Retinal pigment epithelial cell (primary cell): ENCODE results near the gene ZNF827.

Source experiments
- DNase-seq: peaks from one replicate; pipeline ENCODE4 v3.0.0-alpha.2; 2010; ENCODE audit warnings: low read depth
- H3K4me3 ChIP-seq: 2 replicates; pipeline ENCODE4 v1.5.1; 2011; ENCODE audit warnings: mild to moderate bottlenecking, low read length, control low read depth, moderate library complexity
- TF ChIP-seq, protein P1 (sequence below): conservative IDR thresholded peaks from 2 replicates; pipeline ENCODE4 v1.5.1; 2011; ENCODE audit warnings: low read depth, low read length, control low read depth, inconsistent platforms

Gene ZNF827

DNA sequence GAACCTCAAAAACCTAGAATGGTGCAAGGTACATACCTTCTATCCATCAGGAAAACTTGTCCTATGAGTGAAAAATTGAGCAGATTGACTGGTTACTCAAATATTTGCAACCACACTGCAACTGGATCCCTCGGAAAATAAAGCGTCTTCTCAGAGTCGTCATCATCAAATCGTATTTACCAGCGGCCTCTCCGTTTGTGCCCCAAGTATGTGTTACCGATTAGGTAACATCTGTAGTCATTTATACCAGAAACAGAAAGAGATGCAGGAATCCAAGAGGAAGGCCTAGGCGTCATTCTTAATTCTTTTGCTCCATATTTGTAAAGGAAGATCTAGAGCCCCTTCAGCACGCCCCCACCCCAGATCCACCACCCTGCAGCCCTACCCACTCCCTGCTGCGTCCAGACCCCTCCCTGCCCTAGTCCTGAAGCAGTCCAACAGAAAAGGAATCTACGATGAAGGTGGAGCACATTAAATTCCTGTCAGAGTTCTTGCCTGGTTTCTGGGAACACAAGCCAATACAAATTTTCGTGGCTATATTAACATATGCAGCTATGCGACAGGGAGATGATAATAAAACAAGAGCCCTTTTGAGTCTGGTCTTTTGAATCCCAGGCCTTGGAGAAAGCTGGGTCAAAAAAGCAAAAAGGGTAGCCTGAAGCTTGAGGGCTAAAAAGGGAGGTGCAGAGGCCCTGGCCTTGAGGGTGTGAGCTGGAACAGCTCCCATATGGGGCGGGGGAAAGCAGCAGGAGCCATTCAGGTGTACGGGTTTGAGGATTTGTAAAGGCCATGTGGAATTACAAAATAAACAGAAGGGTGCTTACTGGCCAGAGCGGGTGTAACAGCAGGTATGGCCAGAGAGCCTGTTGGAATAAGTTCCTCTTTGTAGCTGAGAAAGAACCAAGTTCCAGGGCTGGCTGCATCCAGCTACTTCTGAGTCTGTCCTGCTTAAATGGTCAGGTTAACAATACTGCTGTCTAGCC, 77.0 kb downstream of the ZNF827 start:
- DNase-seq = no peak

DNA sequence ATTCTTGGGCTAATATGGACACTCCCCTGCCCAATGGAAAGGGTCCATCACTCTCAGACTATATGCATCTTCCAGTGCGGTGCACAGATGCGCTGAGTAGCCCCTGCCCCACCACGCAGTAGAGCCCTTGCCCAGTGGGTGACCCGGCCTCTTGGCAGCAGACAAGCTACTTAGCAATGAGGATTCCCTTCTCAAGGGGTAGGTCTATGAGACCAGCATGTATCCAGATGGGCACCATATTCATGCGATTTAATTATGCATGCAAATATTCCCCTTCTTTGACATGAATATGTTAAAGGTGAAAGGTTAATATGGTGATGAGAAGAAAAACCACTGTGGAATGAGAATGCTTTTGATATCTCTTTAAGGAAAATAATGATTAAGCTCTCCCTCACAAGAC, 77.7 kb downstream of the ZNF827 start:
- DNase-seq = no peak
- TF ChIP-seq, protein P1, sequence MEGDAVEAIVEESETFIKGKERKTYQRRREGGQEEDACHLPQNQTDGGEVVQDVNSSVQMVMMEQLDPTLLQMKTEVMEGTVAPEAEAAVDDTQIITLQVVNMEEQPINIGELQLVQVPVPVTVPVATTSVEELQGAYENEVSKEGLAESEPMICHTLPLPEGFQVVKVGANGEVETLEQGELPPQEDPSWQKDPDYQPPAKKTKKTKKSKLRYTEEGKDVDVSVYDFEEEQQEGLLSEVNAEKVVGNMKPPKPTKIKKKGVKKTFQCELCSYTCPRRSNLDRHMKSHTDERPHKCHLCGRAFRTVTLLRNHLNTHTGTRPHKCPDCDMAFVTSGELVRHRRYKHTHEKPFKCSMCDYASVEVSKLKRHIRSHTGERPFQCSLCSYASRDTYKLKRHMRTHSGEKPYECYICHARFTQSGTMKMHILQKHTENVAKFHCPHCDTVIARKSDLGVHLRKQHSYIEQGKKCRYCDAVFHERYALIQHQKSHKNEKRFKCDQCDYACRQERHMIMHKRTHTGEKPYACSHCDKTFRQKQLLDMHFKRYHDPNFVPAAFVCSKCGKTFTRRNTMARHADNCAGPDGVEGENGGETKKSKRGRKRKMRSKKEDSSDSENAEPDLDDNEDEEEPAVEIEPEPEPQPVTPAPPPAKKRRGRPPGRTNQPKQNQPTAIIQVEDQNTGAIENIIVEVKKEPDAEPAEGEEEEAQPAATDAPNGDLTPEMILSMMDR = no peak
- H3K4me3 ChIP-seq = no peak overlapping the region

More for the DNA sequence above, 77.0 kb downstream of the ZNF827 start:
- H3K4me3 ChIP-seq = no peak overlapping the region
- TF ChIP-seq, protein P1 = no peak

DNA sequence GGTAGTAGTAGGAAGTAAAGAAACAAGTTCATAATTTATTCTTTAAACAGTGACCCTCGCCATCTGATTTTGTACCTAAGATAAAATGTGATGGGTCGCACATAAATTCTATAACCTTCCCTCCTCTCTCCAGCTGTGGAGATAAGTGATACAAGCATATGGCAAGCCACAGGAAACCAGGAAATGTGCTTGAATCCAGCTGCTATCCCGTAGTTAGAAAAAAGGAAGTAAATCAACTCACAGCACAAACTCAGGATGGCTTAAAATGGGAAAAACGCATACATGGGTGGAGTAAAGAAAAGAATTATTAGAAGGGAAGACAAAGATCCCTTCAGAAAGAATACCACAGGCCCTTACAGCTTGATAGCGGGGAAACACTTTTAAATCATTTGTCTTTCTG, 78.2 kb downstream of the ZNF827 start:
- no peak for DNase-seq
- TF ChIP-seq, protein P1 = no peak
- H3K4me3 ChIP-seq = no peak overlapping the region

DNA sequence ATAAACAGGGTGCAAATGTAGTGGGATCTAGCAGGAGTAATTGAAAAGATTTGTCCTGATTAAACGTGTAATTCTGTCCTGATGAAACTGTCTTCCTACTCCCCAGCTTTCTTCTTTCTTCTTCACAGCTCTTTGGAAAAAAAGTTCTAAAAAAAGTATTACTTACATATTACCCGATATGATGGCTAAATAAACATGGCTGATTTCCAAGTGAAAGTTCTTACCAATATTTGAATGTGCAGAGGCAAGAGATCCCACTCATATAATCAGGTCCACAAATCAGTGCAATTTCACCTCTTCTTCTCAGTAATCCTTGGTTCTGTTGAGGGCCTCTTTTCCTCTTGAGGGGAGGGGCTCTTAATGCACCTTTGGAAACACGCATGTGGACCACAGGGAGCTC, 78.7 kb downstream of the ZNF827 start:
- no peak overlapping the region for H3K4me3 ChIP-seq
- TF ChIP-seq, protein P1 = no peak

DNA sequence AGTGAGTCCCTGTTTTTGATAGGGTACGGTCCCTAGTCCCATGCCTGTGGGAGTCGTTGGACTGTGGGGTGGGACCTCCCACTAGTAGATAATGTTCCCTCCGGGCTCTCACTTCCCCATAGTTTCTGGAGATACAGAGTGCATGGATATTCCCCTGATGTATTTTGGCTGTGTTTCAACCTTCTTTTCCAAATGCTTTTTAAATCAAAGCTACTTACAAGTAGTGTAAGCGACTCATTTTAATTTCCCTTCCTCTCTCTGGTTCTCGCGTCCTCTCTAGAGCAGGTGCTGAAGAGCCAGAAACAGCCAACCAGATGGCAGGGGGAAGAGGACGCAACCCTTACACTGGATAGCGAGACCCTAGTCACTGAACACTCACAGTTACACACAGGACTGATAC, 79.2 kb downstream of the ZNF827 start:
- TF ChIP-seq, protein P1 = no peak
- H3K4me3 ChIP-seq = no peak overlapping the region
- DNase-seq = no peak

More for the DNA sequence above, 78.7 kb downstream of the ZNF827 start:
- no peak for DNase-seq

DNA sequence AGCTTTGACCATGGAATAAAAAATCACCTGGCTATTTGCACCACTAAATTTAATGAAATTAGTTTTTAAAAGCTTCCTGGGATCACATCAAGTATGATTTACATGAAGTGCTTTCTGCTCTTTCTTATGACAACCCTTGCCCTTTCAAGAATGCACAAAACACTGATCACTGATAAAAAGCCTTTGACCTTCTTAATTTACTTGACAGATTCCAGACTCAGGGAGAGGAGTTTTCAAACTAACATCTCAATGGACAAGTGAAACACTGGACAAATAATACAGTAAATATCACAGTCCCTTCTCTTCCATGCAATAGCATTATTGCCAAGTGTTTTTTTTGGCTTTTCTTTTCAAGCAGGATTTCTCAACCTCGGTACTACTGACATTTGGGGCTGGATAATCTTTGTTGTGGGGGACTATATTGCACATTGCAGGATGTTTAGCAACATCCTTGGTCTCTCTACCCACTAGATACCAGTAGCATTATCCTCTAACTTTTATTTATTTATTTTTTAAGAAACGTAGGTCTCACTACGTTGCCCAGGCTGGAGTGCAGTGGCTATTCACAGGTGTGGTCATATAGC, 86.3 kb downstream of the ZNF827 start:
- H3K4me3 ChIP-seq = no peak overlapping the region
- DNase-seq = no peak
- TF ChIP-seq, protein P1 = no peak
